MM.1S (cell line): ENCODE measurements around the gene ZBTB5.
A peak's percentile ranks its signal among the peaks of the same experiment; 100 is the strongest.
"Not testable (repeated sequence)": the region's sequence is repeated elsewhere in the genome, so short reads cannot be mapped to it uniquely, and the experiment has no call there.

Source experiments
- DNase-seq: peaks from one replicate; pipeline ENCODE4 v3.0.0-alpha.2; 2015
- H2AFZ ChIP-seq: fragments of 300-600 bp; sonication (generic); 2 replicates; pipeline ENCODE4 v1.6.0; 2016; ENCODE audit warnings: antibody characterized with exemption, low read length
- H3F3A ChIP-seq: fragments of 300-600 bp; sonication (generic); 2 replicates; pipeline ENCODE4 v1.6.1; 2016; ENCODE audit warnings: mild to moderate bottlenecking, antibody characterized with exemption, low read length, moderate library complexity, mixed read lengths; ENCODE audit not compliant: insufficient read depth
- H3K27ac ChIP-seq: fragments of 300-600 bp; sonication (generic); 2 replicates; pipeline ENCODE4 v1.5.1; 2016; ENCODE audit warnings: mild to moderate bottlenecking, low read length
- H3K27me3 ChIP-seq: fragments of 300-600 bp; sonication (generic); replicated peaks from 2 replicates; pipeline ENCODE4 v1.6.0; 2016; ENCODE audit warnings: low read length; ENCODE audit not compliant: insufficient read depth
- H3K36me3 ChIP-seq: fragments of 300-600 bp; sonication (generic); replicated peaks from 2 replicates; pipeline ENCODE4 v1.6.1; 2016; ENCODE audit warnings: mild to moderate bottlenecking, low read length, mixed read lengths; ENCODE audit not compliant: insufficient read depth
- H3K4me1 ChIP-seq: fragments of 300-600 bp; sonication (generic); 2 replicates; pipeline ENCODE4 v1.6.1; 2016; ENCODE audit warnings: low read length, mixed read lengths
- H3K4me2 ChIP-seq: fragments of 300-600 bp; sonication (generic); 2 replicates; pipeline ENCODE4 v1.6.0; 2016; ENCODE audit warnings: low read depth, low read length
- H3K4me3 ChIP-seq: fragments of 300-600 bp; sonication (generic); 2 replicates; pipeline ENCODE4 v1.5.1; 2016; ENCODE audit warnings: low read length, mixed read lengths
- H3K79me2 ChIP-seq: fragments of 300-600 bp; sonication (generic); 2 replicates; pipeline ENCODE4 v1.6.1; 2016; ENCODE audit warnings: mixed run types, low read length, mixed read lengths
- H3K9ac ChIP-seq: fragments of 300-600 bp; sonication (generic); 2 replicates; pipeline ENCODE4 v1.6.1; 2016; ENCODE audit warnings: low read length, mixed read lengths
- H3K9me2 ChIP-seq: fragments of 300-600 bp; sonication (generic); replicated peaks from 2 replicates; pipeline ENCODE4 v1.6.1; 2016; ENCODE audit warnings: mild to moderate bottlenecking, low read length, mixed read lengths; ENCODE audit not compliant: insufficient read depth
- H3K9me3 ChIP-seq: fragments of 300-600 bp; sonication (generic); replicated peaks from 2 replicates; pipeline ENCODE4 v1.6.1; 2016; ENCODE audit warnings: mild to moderate bottlenecking, low read length, mixed read lengths; ENCODE audit not compliant: insufficient read depth
- H4K20me1 ChIP-seq: fragments of 300-600 bp; sonication (generic); 2 replicates; pipeline ENCODE4 v1.6.1; 2016; ENCODE audit warnings: mild to moderate bottlenecking, low read length, moderate library complexity, mixed read lengths; ENCODE audit not compliant: insufficient read depth
- EZH2 ChIP-seq: fragments of 300-600 bp; sonication (generic); optimal IDR thresholded peaks from 2 replicates; pipeline ENCODE3; 2017; ENCODE audit warnings: low read depth, mild to moderate bottlenecking, antibody characterized with exemption, low read length, mixed read lengths
- EZH2phosphoT487 ChIP-seq: fragments of 300-600 bp; sonication (generic); IDR thresholded peaks from 2 replicates; pipeline ENCODE4 v1.6.1; 2018; ENCODE audit warnings: antibody characterized with exemption, low read length
- TF ChIP-seq, protein P1 (sequence below): fragments of 300-600 bp; sonication (generic); IDR thresholded peaks from 2 replicates; pipeline ENCODE4 v1.5.1; 2016; ENCODE audit warnings: antibody characterized with exemption, low read length, mixed read lengths

Gene ZBTB5

GRCh38 chr9:37511016-37512010 is 46.1 kb upstream of the ZBTB5 start:
- H2AFZ ChIP-seq: no peak overlapping the region
- no peaks in the 10 kb centered on the region for H4K20me1 ChIP-seq
- no peak for TF ChIP-seq EZH2phosphoT487
- TF ChIP-seq, protein P1, sequence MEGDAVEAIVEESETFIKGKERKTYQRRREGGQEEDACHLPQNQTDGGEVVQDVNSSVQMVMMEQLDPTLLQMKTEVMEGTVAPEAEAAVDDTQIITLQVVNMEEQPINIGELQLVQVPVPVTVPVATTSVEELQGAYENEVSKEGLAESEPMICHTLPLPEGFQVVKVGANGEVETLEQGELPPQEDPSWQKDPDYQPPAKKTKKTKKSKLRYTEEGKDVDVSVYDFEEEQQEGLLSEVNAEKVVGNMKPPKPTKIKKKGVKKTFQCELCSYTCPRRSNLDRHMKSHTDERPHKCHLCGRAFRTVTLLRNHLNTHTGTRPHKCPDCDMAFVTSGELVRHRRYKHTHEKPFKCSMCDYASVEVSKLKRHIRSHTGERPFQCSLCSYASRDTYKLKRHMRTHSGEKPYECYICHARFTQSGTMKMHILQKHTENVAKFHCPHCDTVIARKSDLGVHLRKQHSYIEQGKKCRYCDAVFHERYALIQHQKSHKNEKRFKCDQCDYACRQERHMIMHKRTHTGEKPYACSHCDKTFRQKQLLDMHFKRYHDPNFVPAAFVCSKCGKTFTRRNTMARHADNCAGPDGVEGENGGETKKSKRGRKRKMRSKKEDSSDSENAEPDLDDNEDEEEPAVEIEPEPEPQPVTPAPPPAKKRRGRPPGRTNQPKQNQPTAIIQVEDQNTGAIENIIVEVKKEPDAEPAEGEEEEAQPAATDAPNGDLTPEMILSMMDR: no peak
- TF ChIP-seq EZH2: no peak
- no peaks in the 10 kb centered on the region for H3K27me3 ChIP-seq
- H3K27ac ChIP-seq: no peak overlapping the region
- H3K4me1 ChIP-seq: no peaks in the 10 kb centered on the region
- no peak overlapping the region for H3K9ac ChIP-seq
- no peaks in the 10 kb centered on the region for H3K9me2 ChIP-seq
- no peaks in the 10 kb centered on the region for H3K79me2 ChIP-seq
- no peaks in the 10 kb centered on the region for H3K36me3 ChIP-seq
- no peaks in the 10 kb centered on the region for H3K9me3 ChIP-seq
- DNase-seq: no peak
- H3K4me2 ChIP-seq: no peak overlapping the region
- H3F3A ChIP-seq: no peaks in the 10 kb centered on the region
- no peak overlapping the region for H3K4me3 ChIP-seq

GRCh38 chr9:37510053-37510452 is 44.8 kb upstream of the ZBTB5 start:
- not testable (repeated sequence) for DNase-seq, H3K79me2 ChIP-seq, H3F3A ChIP-seq, H3K27me3 ChIP-seq, H3K27ac ChIP-seq, H3K4me3 ChIP-seq, H3K9me3 ChIP-seq, H2AFZ ChIP-seq, H3K9ac ChIP-seq, H3K9me2 ChIP-seq, H3K36me3 ChIP-seq, H3K4me1 ChIP-seq, H4K20me1 ChIP-seq, H3K4me2 ChIP-seq

DNA sequence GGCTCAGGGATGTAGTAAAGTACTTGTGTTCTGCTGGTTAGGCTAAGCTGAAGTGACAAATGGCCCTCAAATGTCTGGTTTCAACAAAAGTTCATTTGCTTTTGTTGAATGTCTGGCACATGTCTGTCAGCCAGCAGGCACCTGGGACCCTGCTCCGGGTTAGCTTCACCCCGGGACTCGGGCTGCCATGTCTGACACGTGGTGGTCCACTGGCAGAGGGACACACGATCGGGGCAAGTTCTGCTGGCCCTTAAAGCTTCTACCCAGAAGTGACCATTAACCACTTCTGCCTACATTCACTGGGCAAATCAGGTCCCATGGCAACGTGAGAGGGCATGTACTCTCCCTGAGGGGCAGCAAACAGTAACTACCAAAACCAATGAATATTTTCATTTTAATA is 44.3 kb upstream of the ZBTB5 start:
- TF ChIP-seq EZH2 (no peak), EZH2phosphoT487 (no peak)
- TF ChIP-seq, protein P1: no peak
- H3K27me3 ChIP-seq: no peaks in the 10 kb centered on the region
- no peak overlapping the region for H3K4me3 ChIP-seq
- no peak for DNase-seq
- H3K36me3 ChIP-seq: no peaks in the 10 kb centered on the region
- H2AFZ ChIP-seq: no peak overlapping the region
- no peak overlapping the region for H3K4me2 ChIP-seq
- no peak overlapping the region for H3K27ac ChIP-seq
- no peak overlapping the region for H3K9ac ChIP-seq
- no peaks in the 10 kb centered on the region for H4K20me1 ChIP-seq
- no peaks in the 10 kb centered on the region for H3K79me2 ChIP-seq
- no peaks in the 10 kb centered on the region for H3K9me3 ChIP-seq
- no peaks in the 10 kb centered on the region for H3F3A ChIP-seq
- H3K9me2 ChIP-seq: no peaks in the 10 kb centered on the region
- no peaks in the 10 kb centered on the region for H3K4me1 ChIP-seq

GRCh38 chr9:37508834-37509206 is 43.6 kb upstream of the ZBTB5 start:
- no peak overlapping the region for H3K4me2 ChIP-seq
- H3K27me3 ChIP-seq: no peaks in the 10 kb centered on the region
- no peak overlapping the region for H3K4me3 ChIP-seq

More at GRCh38 chr9:37508834-37509206, 43.6 kb upstream of the ZBTB5 start:
- Histone ChIP-seq H3K79me2 (no peaks in the 10 kb centered on the region), H3K36me3 (no peaks in the 10 kb centered on the region), H3K4me1 (no peaks in the 10 kb centered on the region), H3F3A (no peaks in the 10 kb centered on the region), H3K9me2 (no peaks in the 10 kb centered on the region), H4K20me1 (no peaks in the 10 kb centered on the region), H3K9ac (no peak overlapping the region), H3K9me3 (no peaks in the 10 kb centered on the region), H2AFZ (no peak overlapping the region), H3K27ac (no peak overlapping the region)
- TF ChIP-seq, protein P1: 0 out of 2 replicates have a peak, but pooled peaks have one; percentile 5
- TF ChIP-seq EZH2: no peak
- DNase-seq: no peak
